Esophagus squamous epithelium (tissue), 4 donors: Measurements from ENCODE around the gene IL18.

Experiments
- POLR2A ChIP-seq, 4 donors: fragments of 450-650 bp; IDR thresholded peaks; one replicate each; pipeline ENCODE4 v1.6.1; 2017; ENCODE audit warnings: antibody characterized with exemption in 4 of 4, mild to moderate bottlenecking in 4 of 4, moderate library complexity in 3 of 4
- TF ChIP-seq, protein P1 (sequence below), 6 experiments: fragments of 450-650 bp in 4 of 6; fragments of 200-600 bp in 2 of 6; sonication (generic) in 2 of 6; IDR thresholded peaks; one replicate each; pipeline ENCODE4 v1.5.1; 2016 to 2019; ENCODE audit warnings: antibody characterized with exemption in 6 of 6, mild to moderate bottlenecking in 4 of 6, moderate library complexity in 4 of 6

DNA sequence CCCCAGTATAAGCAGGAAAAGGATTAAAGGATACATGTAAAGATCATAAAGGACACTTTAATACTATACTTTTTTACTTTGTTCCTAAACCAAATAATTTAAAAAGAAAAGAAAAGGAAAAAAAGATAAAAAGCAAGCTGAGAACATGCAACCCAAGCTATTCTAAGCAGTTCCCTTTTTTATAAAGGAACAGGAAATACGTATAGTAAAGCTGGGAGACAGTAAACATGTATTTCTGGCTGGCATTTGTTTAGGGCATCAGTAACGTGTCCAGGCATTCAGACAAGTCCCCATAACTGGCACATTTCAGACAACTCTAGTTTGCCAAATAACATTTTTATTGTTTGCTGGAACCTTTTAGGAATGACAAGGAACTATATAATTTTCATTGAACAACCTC lies 36.4 kb upstream of the IL18 start:
- TF ChIP-seq, protein P1, sequence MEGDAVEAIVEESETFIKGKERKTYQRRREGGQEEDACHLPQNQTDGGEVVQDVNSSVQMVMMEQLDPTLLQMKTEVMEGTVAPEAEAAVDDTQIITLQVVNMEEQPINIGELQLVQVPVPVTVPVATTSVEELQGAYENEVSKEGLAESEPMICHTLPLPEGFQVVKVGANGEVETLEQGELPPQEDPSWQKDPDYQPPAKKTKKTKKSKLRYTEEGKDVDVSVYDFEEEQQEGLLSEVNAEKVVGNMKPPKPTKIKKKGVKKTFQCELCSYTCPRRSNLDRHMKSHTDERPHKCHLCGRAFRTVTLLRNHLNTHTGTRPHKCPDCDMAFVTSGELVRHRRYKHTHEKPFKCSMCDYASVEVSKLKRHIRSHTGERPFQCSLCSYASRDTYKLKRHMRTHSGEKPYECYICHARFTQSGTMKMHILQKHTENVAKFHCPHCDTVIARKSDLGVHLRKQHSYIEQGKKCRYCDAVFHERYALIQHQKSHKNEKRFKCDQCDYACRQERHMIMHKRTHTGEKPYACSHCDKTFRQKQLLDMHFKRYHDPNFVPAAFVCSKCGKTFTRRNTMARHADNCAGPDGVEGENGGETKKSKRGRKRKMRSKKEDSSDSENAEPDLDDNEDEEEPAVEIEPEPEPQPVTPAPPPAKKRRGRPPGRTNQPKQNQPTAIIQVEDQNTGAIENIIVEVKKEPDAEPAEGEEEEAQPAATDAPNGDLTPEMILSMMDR (IDR thresholded peaks at IDR 0.05), result no peak
- no peak for TF ChIP-seq POLR2A (IDR thresholded peaks at IDR 0.05)
